ENCODE results near the gene CITED4.

The CITED4 gene

DNA sequence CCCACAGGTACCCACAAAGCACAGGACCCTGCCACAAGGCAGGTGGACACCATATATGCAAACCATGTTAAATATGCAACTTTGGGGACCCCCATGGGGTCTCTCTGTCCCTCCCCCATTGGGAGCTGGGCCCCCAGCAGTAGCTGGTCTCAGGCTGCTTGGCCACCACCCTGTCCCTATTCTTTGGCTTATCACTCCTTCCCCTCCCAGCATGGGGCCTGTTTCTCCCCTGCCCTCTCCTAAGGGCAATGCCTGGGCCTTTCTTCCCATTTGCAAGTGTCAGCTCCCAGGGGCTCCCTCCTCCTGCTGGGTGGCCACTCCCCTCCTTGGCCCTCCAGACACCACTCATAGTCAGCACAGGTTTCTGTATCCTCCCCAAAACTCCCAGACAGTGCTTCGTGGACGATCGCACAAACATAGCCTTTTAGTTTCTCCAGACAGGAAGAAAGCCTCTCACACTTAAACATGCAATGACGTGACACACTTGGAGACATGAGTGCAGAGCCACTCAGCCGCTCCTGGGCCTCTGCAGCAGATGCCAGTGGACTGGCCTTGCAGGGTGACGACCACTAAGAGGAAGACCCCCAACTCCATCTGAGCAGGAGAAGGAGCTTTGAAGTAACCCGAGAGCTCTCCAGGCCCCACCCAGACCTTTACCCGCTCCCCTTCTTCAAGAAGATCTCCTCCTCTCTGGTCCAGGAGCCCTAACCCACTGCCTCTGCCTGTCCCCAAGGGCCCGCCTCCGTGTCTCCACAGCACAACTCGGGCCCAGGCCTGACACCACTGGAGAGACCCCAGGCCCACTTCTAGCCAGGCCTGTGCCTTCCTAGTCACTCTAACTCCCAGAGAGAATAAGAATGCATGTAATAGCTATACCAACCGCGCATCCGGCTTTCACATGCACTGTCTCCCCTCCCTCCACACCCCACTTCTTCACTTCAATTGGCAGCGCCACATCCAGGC, 22.9 kb downstream of the CITED4 start:
- Histone ChIP-seq H3K4me3 (ENCODE audit: low read length, poor library complexity, severe bottlenecking) (no peak overlapping the region), H3K4me1 (ENCODE audit: insufficient read depth, low read length, poor library complexity, severe bottlenecking) (peaks cover 8% of the 10 kb centered on the region), H4K20me1 (ENCODE audit: insufficient read depth, low read length, poor library complexity, severe bottlenecking) (no peaks in the 10 kb centered on the region), H3K4me2 (ENCODE audit: low read depth, low read length, poor library complexity, severe bottlenecking) (no peak overlapping the region), H3K9ac (ENCODE audit: low read depth, low read length, poor library complexity, severe bottlenecking) (no peak overlapping the region), H2AFZ (ENCODE audit: low read length) (no peak overlapping the region), H3F3A (ENCODE audit: low read depth) (no peaks in the 10 kb centered on the region), H3K36me3 (ENCODE audit: insufficient read depth, low read length) (no peaks in the 10 kb centered on the region), H3K79me2 (ENCODE audit: insufficient read depth, low read length) (no peaks in the 10 kb centered on the region), H3K27me3 (ENCODE audit: insufficient read depth, low read length, poor library complexity, severe bottlenecking) (no peaks in the 10 kb centered on the region), H3K9me3 (ENCODE audit: insufficient read depth, low read depth, low read length) (no peaks in the 10 kb centered on the region), H3K9me2 (replicated peaks; ENCODE audit: low read depth, low read length) (no peaks in the 10 kb centered on the region)
- TF ChIP-seq, protein P1, sequence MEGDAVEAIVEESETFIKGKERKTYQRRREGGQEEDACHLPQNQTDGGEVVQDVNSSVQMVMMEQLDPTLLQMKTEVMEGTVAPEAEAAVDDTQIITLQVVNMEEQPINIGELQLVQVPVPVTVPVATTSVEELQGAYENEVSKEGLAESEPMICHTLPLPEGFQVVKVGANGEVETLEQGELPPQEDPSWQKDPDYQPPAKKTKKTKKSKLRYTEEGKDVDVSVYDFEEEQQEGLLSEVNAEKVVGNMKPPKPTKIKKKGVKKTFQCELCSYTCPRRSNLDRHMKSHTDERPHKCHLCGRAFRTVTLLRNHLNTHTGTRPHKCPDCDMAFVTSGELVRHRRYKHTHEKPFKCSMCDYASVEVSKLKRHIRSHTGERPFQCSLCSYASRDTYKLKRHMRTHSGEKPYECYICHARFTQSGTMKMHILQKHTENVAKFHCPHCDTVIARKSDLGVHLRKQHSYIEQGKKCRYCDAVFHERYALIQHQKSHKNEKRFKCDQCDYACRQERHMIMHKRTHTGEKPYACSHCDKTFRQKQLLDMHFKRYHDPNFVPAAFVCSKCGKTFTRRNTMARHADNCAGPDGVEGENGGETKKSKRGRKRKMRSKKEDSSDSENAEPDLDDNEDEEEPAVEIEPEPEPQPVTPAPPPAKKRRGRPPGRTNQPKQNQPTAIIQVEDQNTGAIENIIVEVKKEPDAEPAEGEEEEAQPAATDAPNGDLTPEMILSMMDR (conservative IDR thresholded peaks at IDR 0.05; ENCODE audit: low read length), result no peak
- TF ChIP-seq EZH2phosphoT487 (IDR thresholded peaks at IDR 0.05; ENCODE audit: borderline replicate concordance), result no peak

DNA sequence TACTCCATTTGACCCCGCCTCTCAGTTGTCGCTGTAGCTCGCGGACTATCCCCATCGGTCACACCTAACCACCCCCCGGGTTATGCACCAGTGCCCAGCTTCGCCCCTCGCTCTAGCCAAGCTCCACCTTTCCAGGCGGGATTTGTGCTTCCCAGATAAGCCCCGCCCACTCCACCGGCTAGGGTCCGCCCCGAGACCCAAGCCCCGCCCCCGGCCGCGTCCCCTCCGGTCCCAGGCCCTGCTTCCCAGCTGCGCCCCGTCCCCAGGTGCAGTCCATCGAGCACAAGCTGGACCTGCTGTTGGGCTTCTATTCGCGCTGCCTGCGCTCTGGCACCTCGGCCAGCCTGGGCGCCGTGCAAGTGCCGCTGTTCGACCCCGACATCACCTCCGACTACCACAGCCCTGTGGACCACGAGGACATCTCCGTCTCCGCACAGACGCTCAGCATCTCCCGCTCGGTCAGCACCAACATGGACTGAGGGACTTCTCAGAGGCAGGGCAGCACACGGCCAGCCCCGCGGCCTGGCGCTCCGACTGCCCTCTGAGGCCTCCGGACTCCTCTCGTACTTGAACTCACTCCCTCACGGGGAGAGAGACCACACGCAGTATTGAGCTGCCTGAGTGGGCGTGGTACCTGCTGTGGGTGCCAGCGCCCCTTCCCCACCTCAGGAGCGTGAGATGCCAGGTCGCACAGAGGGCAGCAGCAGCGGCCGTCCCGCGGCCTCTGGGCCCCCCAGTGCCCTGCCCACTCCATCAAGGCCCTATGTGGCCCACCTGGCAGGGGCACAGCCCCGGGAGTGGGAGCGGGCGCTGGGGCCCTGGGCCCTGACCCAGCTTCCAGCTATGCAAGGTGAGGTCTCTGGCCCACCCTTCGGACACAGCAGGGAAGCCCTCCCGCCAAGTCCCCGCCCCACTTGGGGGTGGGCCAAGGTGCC, 23.9 kb downstream of the CITED4 start:
- H3F3A ChIP-seq (ENCODE audit: low read depth), result no peaks in the 10 kb centered on the region
- no peaks in the 10 kb centered on the region for H3K36me3 ChIP-seq (ENCODE audit: insufficient read depth, low read length)
- TF ChIP-seq EZH2phosphoT487 (IDR thresholded peaks at IDR 0.05; ENCODE audit: borderline replicate concordance), result no peak
- TF ChIP-seq, protein P1 (conservative IDR thresholded peaks at IDR 0.05; ENCODE audit: low read length), result no peak
- H3K4me2 ChIP-seq (ENCODE audit: low read depth, low read length, poor library complexity, severe bottlenecking), result no peak overlapping the region
- H3K4me3 ChIP-seq (ENCODE audit: low read length, poor library complexity, severe bottlenecking), result no peak overlapping the region
- no peak overlapping the region for H2AFZ ChIP-seq (ENCODE audit: low read length)
- H3K79me2 ChIP-seq (ENCODE audit: insufficient read depth, low read length), result no peaks in the 10 kb centered on the region
- no peaks in the 10 kb centered on the region for H3K9me2 ChIP-seq (replicated peaks; ENCODE audit: low read depth, low read length)
- no peak overlapping the region for H3K9ac ChIP-seq (ENCODE audit: low read depth, low read length, poor library complexity, severe bottlenecking)
- no peaks in the 10 kb centered on the region for H3K9me3 ChIP-seq (ENCODE audit: insufficient read depth, low read depth, low read length)
- no peaks in the 10 kb centered on the region for H3K27me3 ChIP-seq (ENCODE audit: insufficient read depth, low read length, poor library complexity, severe bottlenecking)
- H4K20me1 ChIP-seq (ENCODE audit: insufficient read depth, low read length, poor library complexity, severe bottlenecking), result no peaks in the 10 kb centered on the region
- peaks cover 8% of the 10 kb centered on the region for H3K4me1 ChIP-seq (ENCODE audit: insufficient read depth, low read length, poor library complexity, severe bottlenecking)

DNA sequence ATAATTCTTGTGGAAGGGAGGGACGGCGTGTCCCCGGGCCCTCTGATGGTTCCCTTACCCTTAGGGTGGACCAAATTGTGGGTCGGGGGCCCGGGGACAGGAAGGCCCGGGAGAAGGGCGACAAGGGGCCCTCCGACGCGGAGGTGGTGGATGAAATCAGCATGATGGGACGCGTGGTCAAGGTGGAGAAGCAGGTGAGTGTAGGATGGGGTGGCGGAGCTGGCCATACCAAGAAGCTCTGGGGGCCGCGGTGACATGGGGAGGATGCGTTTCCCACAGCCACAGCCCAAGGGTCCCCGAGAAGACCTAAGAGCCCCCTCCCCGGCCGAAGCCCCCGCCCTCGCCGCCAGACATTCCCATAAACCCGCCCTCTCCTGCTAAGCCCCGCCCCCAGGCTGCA, 24.6 kb downstream of the CITED4 start:
- H3K4me1 ChIP-seq (ENCODE audit: insufficient read depth, low read length, poor library complexity, severe bottlenecking), result peaks cover 8% of the 10 kb centered on the region
- TF ChIP-seq, protein P1 (conservative IDR thresholded peaks at IDR 0.05; ENCODE audit: low read length), result no peak
- no peak for TF ChIP-seq EZH2phosphoT487 (IDR thresholded peaks at IDR 0.05; ENCODE audit: borderline replicate concordance)
- H3K4me3 ChIP-seq (ENCODE audit: low read length, poor library complexity, severe bottlenecking), result no peak overlapping the region
- H3K9me2 ChIP-seq (replicated peaks; ENCODE audit: low read depth, low read length), result no peaks in the 10 kb centered on the region
- H2AFZ ChIP-seq (ENCODE audit: low read length), result no peak overlapping the region
- no peaks in the 10 kb centered on the region for H3K36me3 ChIP-seq (ENCODE audit: insufficient read depth, low read length)
- no peaks in the 10 kb centered on the region for H3K9me3 ChIP-seq (ENCODE audit: insufficient read depth, low read depth, low read length)
- H3K4me2 ChIP-seq (ENCODE audit: low read depth, low read length, poor library complexity, severe bottlenecking), result no peak overlapping the region
- H3K27me3 ChIP-seq (ENCODE audit: insufficient read depth, low read length, poor library complexity, severe bottlenecking), result no peaks in the 10 kb centered on the region
- H3F3A ChIP-seq (ENCODE audit: low read depth), result no peaks in the 10 kb centered on the region
- H3K9ac ChIP-seq (ENCODE audit: low read depth, low read length, poor library complexity, severe bottlenecking), result no peak overlapping the region
- no peaks in the 10 kb centered on the region for H3K79me2 ChIP-seq (ENCODE audit: insufficient read depth, low read length)
- no peaks in the 10 kb centered on the region for H4K20me1 ChIP-seq (ENCODE audit: insufficient read depth, low read length, poor library complexity, severe bottlenecking)

Measured in Loucy (cell line).